GM03348 (cell line): ENCODE measurements around the gene TRIM31.

Experiments used
- DNase-seq: peaks from one replicate; pipeline ENCODE4 v3.0.0; 2012; ENCODE audit warnings: low spot score

TRIM31 gene

GRCh38 chr6:30075790-30076732 lies 36.8 kb downstream of the TRIM31 start:
- peak; percentile 18 for DNase-seq

- DNase-seq: peak; percentile 18
These were observed 37.6 kb downstream of the TRIM31 start, which contains the start of gene RNF39 for GRCh38 chr6:30075094-30075789. RNF39 (minus strand) TSS chr6:30075769; CDS start chr6:30075585, 184 bp downstream.

- DNase-seq: peak; percentile 32
These were observed 38.4 kb downstream of the TRIM31 start for GRCh38 chr6:30074331-30075093.

GRCh38 chr6:30073489-30074235 lies 39.2 kb downstream of the TRIM31 start:
- DNase-seq: no peak

GRCh38 chr6:30071858-30072257 lies 41.0 kb downstream of the TRIM31 start:
- no peak for DNase-seq

- peak; percentile 50 for DNase-seq
These were observed 41.6 kb downstream of the TRIM31 start for GRCh38 chr6:30071081-30071818.

GRCh38 chr6:30067460-30068139 lies 45.3 kb downstream of the TRIM31 start:
- DNase-seq: no peak

GRCh38 chr6:30066577-30067459 lies 46.1 kb downstream of the TRIM31 start, which contains the start of gene PPP1R11:
PPP1R11 (plus strand) TSS chr6:30067198; CDS start chr6:30067411, 213 bp downstream.
- peak; percentile 97 for DNase-seq

GRCh38 chr6:30066082-30066481 lies 46.8 kb downstream of the TRIM31 start:
- DNase-seq: no peak

- DNase-seq: no peak
These were observed 49.6 kb downstream of the TRIM31 start for GRCh38 chr6:30063315-30063714.

- no peak for DNase-seq
These were observed 50.3 kb downstream of the TRIM31 start for GRCh38 chr6:30062471-30063178.

- DNase-seq: no peak
These were observed 50.9 kb downstream of the TRIM31 start for GRCh38 chr6:30061858-30062458.

GRCh38 chr6:30061092-30061857 lies 51.6 kb downstream of the TRIM31 start, which contains the start of gene POLR1H:
POLR1H (plus strand) TSS chr6:30061265; CDS start chr6:30061525, 260 bp downstream.
- DNase-seq: peak; percentile 95

- DNase-seq: peak; percentile 40
These were observed 52.2 kb downstream of the TRIM31 start for GRCh38 chr6:30060606-30061091.

- DNase-seq: no peak
These were observed 57.4 kb downstream of the TRIM31 start for GRCh38 chr6:30055513-30055912.

GRCh38 chr6:30053682-30054081 lies 59.2 kb downstream of the TRIM31 start:
- no peak for DNase-seq
